ENCODE measurements around the gene NIPBL.
A peak's percentile ranks its signal among the peaks of the same experiment; 100 is the strongest.
"Not testable (repeated sequence)": the region's sequence is repeated elsewhere in the genome, so short reads cannot be mapped to it uniquely, and the experiment has no call there.

The NIPBL gene

GRCh38 chr5:37013181-37013580 lies 136.6 kb downstream of the NIPBL start:
- not testable (repeated sequence) for H3K27ac ChIP-seq; DNase-seq (ENCODE audit: low read depth, low spot score)

GRCh38 chr5:37014321-37014720 lies 137.8 kb downstream of the NIPBL start:
- no peak overlapping the region for H3K27ac ChIP-seq
- no peak for DNase-seq (ENCODE audit: low read depth, low spot score)

GRCh38 chr5:37015795-37016666 lies 139.5 kb downstream of the NIPBL start:
- DNase-seq (ENCODE audit: low read depth, low spot score) = no peak
- peak overlapping the region; percentile 37 for H3K27ac ChIP-seq

- H3K27ac ChIP-seq = no peak overlapping the region
- DNase-seq (ENCODE audit: low read depth, low spot score) = no peak
Observed at GRCh38 chr5:37028910-37029309, 152.3 kb downstream of the NIPBL start.

DNA sequence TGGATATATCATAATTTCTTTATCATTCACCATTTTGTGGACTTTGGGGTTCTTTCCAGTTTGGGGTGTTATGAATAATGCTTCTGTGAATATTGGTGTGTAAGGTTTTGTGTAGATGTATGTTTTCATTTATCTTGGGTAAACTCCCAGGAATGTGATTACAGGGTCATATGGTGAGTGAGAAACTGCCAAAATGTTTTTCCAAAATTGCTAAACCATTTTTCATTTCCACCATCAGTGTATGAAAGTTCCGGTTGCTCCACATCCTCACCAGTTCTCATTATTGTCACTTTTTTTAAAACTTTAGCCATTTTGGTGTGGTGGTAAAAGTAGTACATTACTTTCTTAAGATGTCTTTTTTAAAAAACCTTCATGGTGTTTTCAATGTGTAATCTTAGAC lies 152.9 kb downstream of the NIPBL start:
- no peak for DNase-seq (ENCODE audit: low read depth, low spot score)
- no peak overlapping the region for H3K27ac ChIP-seq

DNA sequence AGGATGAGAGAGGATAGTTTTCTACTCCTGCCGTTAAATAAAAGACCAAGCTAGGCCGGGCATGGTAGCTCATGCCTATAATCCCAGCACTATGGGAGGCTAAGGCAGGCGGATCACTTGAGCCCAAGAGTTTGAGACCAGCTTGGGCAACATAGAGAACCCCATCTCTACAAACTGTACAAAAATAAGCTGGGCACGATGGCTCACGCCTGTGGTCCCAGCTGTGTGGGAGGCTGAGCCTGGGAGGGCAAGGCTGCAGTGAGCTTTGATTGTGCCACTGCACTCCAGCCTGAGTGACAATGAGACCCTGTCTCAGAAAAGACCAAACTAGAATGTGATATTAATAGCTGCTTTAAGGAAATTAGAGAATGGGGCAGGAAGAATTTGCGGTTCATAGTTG lies 158.4 kb downstream of the NIPBL start:
- no peak for DNase-seq (ENCODE audit: low read depth, low spot score)
- H3K27ac ChIP-seq = no peak overlapping the region

DNA sequence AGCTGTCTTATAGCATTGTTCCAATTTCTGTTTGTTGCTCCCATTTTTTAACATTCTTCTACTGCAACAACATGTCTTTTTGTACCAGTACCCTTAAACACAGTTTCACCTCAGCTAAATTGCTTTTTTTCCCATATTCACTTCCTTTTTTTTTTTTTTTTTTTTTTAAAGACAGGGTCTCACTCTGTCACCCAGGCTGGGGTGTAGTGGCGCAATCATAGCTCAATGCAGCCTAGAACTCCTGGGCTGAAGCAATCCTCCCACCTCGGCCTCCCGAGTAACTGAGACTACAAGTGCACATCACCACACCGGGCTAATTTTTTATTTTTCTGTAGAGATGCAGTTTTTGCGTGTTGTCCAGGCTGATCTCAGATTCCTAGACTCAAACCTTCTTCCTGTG lies 161.3 kb downstream of the NIPBL start:
- DNase-seq (ENCODE audit: low read depth, low spot score) = no peak
- no peak overlapping the region for H3K27ac ChIP-seq

DNA sequence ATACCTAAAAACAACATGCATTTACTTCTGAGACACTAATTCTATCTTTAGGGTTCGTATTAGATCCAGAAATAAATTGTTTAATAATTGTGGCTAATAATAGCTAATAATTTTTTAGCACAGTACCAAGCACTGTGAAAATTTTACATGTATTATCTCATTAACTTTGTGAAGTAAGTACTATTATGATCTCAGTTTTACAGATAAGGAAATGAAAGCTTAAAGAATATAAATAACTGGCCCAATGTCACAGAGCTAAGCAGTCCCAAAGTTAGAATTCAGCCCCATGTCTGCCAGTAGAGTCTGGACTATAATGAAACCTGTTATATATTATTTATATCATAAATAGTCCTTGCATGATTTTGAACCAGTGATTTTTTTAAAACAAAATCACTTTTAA lies 163.3 kb downstream of the NIPBL start:
- no peak overlapping the region for H3K27ac ChIP-seq
- DNase-seq (ENCODE audit: low read depth, low spot score) = no peak

DNA sequence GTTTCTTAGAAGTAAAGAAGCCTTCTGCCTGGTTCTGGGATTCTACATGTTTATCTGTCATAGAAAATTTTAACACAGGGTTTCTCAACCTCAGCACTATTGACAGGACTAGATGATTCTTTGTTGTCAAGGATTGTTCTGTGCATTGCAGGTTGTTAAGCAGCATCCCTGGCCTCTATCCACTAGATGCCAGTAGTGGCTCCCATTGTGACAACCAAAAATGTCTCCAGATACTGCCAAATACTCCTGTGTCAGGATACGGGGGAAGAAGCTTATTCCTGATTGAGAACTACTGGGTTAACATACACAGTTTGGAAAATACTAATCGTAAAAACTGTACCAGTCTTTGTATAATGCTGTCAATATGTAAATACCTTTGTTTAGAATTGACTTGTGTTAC lies 167.1 kb downstream of the NIPBL start:
- DNase-seq (ENCODE audit: low read depth, low spot score) = no peak
- H3K27ac ChIP-seq = no peak overlapping the region

DNA sequence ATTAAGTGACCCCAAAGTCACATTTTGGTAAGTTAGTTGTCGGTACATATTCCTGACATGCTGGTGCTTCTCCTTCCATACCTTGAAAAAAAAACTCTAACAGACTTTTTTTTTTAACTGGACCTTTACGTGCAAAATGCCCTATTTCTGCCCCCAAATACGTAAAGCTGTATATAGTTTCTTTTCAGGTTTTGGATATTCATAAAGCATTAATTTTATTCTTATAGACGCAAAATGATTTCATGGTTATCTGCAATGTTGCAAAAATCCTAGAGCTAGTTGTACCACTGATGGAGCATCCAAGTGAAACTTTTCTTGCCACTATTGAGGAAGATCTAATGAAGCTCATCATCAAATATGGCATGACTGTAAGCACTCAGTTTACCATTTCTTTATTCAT lies 167.6 kb downstream of the NIPBL start:
- H3K27ac ChIP-seq = no peak overlapping the region
- DNase-seq (ENCODE audit: low read depth, low spot score) = no peak

DNA sequence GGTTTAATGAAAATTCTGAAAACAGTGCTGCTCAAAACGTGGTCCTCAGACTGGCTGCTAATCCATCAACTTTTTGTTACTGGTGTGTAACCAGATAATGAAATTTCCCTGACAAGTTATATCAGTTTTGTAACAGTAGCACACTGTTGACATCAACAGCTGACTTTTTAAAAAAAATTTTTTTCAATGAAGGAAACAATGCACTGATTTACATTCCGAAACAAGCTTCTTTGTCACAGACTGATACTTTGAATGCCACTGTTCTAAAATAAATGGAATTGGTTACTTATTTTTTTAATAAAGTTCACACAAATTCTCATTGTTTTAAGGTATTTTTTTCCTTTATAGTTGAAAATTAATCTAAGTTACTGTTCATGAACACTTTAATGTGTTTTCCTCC lies 169.1 kb downstream of the NIPBL start:
- no peak for DNase-seq (ENCODE audit: low read depth, low spot score)
- no peak overlapping the region for H3K27ac ChIP-seq

GRCh38 chr5:37047947-37048346 lies 171.4 kb downstream of the NIPBL start:
- no peak overlapping the region for H3K27ac ChIP-seq
- no peak for DNase-seq (ENCODE audit: low read depth, low spot score)

DNA sequence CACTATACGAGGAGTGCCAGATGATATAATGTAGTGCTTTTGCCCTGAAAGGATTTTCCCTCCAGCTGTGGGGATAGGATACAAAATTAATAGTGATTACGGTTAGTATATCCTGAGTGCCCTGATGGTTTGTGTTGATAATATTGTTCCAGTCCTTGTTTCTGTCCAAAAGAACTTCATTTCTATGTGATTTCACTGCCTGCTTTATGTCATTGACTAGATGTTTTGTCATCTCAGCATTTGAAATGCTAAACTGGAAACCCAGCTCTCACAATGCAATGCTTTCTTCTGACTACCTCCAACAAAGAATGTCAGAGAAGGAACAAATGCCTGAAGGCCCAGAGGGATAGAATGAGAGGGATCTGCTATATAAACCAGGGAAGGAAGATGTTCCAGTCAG lies 177.8 kb downstream of the NIPBL start:
- no peak overlapping the region for H3K27ac ChIP-seq
- DNase-seq (ENCODE audit: low read depth, low spot score) = no peak

DNA sequence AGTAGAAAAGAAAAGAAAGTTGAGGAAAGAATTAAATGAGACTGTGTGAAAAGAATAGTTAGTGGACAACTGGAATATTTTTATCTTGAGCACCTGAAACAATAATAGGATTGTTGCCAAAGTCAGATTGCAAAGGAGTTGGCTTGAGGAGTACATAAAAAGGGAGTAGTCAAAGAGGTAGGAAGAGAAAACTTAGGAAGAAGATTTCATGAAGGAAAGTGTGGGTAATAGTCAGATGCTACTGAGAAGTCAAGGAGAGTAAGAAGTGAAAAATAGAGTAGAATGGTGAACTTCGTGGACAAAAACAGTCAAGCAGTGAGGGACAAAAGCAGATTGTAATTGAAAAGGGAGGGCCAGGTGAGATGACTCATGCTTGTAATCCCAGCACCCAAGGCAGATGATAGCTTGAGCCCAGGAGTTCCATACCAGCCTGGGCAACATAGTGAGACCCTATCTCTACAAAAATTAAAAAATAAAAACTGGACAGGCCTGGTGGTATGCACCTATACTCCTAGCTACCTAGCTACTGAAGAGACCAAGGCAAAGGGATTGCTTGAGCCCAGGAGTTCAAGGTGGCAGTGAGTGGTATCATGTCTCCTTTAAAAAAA lies 178.9 kb downstream of the NIPBL start:
- no peak overlapping the region for H3K27ac ChIP-seq

GRCh38 chr5:37056762-37057161 lies 180.2 kb downstream of the NIPBL start:
- no peak overlapping the region for H3K27ac ChIP-seq
- no peak for DNase-seq (ENCODE audit: low read depth, low spot score)

More for the DNA sequence above, 178.9 kb downstream of the NIPBL start:
- DNase-seq (ENCODE audit: low read depth, low spot score) = no peak

DNA sequence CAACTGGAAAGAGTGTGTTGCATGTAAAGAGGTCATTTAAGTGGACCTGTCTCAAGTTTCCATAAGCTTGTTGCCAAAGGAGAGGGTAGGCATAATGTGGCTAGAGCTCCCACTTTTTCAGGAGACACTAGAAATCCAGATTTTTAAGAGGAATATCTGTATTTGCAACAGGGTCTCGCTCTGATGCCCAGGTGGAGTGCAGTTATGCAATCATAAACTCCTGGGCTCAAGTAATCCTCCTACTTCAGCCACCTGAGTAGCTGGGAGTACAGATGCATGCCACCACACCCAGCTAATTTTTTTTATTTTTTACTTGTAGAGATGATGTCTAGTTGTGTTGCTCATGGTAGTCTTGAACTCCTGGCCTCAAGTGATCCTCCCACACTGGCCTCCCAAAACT lies 183.5 kb downstream of the NIPBL start:
- H3K27ac ChIP-seq = no peak overlapping the region
- DNase-seq (ENCODE audit: low read depth, low spot score) = no peak

DNA sequence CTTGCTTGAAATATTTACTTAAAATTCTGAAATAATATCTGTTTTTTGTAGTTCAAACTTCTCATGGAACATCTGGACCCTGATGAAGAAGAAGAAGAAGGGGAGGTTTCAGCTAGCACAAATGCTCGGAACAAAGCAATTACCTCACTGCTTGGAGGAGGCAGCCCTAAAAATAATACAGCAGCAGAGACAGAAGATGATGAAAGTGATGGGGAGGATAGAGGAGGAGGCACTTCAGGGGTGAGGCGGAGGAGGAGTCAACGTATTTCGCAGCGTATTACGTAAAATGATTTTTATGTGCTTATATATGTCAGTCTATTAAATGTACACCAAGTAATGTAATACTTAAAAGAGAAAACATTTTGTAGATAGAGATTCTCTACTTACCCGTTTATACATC lies 187.2 kb downstream of the NIPBL start:
- H3K27ac ChIP-seq = no peak overlapping the region
- DNase-seq (ENCODE audit: low read depth, low spot score) = no peak

DNA sequence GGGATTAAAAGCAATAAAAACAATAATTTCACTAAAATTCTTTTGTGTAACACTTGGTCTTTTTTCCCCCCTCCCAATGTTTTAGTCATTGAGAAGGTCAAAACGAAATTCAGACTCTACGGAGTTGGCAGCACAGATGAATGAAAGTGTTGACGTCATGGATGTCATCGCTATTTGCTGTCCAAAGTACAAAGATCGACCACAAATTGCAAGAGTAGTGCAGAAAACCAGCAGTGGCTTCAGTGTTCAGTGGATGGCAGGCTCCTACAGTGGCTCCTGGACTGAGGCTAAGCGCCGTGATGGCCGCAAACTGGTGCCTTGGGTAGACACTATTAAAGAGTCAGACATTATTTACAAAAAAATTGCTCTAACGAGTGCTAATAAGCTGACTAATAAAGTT lies 187.9 kb downstream of the NIPBL start:
- DNase-seq (ENCODE audit: low read depth, low spot score) = no peak

DNA sequence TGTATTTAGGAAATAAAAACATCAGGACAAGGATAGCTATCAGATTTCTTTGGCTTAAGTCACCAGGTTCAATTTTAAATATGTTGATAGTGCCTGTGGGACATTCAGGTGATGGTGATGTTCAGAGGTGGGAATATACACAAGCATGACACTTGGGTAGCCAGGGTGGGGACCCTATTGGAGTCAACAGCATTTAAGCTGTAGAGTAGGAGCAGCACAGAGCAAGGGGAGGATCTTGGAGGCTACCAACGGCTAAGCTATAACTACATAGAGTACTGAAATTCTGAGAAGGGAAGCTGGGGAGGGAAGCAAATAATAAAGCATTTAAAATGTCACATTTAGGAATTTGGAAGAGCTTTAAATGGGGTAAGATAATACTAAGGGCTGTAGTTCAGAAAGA lies 194.9 kb downstream of the NIPBL start:
- no peak for DNase-seq (ENCODE audit: low read depth, low spot score)
- H3K27ac ChIP-seq = peak overlapping the region; percentile 41

More for the DNA sequence above, 187.9 kb downstream of the NIPBL start:
- H3K27ac ChIP-seq = no peak overlapping the region

DNA sequence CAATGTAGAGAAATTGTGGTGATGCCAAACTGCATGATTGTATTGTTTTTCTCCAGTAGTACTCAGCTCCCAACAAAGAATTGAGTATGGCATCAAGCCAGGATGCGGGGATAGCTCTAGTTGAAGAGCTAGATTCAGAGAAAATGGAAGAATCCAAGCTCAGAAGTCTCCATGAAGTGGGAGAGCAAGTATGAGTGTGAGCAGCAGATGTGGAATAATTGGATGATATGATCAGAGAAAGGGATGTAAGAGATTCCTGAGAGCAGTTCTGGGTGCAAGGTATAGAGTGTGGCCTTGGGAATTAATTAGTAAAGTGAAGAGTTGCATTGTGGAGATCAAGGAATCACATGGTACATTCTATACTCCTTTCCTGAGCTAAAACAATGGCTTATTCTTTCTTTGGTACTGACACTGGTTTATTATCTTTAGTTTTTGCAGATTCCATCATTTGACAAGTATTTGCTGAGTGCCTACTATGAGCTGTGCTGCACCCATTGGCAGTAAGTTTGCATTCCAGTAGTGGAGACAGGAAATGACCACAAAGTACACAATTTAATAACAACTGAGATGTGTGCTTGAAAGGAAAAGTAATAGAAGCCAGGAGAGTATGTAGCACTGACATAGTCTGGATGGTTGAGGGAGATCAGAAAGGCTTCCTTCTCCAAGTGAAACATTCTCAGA lies 195.5 kb downstream of the NIPBL start:
- peak overlapping the region; percentile 41 for H3K27ac ChIP-seq
- peak; percentile 31 for DNase-seq (ENCODE audit: low read depth, low spot score)

DNA sequence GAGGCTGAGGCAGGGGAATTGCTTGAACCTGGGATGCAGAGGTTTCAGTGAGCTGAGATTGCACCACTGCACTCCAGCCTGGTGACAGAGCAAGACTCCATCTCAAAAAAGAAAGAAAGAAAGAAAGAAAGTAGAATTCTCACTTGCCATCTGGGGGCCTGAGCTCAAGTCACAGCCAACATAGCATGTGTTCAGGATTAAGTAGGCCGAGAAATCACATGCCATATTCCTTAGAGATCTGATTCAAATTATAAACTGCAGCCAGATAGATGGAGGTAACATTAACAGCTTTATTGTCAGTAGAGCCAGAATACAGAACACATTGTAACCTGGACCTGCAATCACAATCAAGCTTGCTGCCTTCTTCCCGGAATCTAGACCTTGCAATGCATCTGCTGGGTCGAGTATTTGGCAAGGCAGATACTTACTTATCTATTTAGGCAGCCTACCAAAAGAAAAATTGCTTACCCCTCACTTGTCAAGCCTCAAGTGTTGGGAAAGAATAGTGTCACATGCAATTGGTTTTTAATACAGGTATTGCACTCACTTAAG lies 198.9 kb downstream of the NIPBL start:
- H3K27ac ChIP-seq = no peak overlapping the region
- DNase-seq (ENCODE audit: low read depth, low spot score) = no peak

Data from epithelial cell of prostate (primary cell).